Esophagus muscularis mucosa (tissue), 4 donors: Measurements from ENCODE around the gene TNFRSF25. TPM values are rescaled to one million over a fixed set of nuclear protein-coding genes. Genes with fewer than 3 reads are reported as not detected.

ENCODE experiments used
- DNase-seq: peaks from one replicate; pipeline ENCODE4 v3.0.0-alpha.2; 2017; ENCODE audit errors: extremely low spot score
- H3K27ac ChIP-seq, 4 donors: fragments of 200-600 bp; sonication (generic); replicated peaks in 1 of 4; 1 replicate in 3 of 4; 2 replicates in 1 of 4; pipeline ENCODE4 v1.5.1; 2016 to 2019; ENCODE audit warnings: mild to moderate bottlenecking in 1 of 4
- H3K27me3 ChIP-seq, 4 donors: fragments of 200-600 bp; sonication (generic); one replicate each; pipeline versions ENCODE4 v1.5.1 to v1.6.0; 2016 to 2019
- H3K36me3 ChIP-seq, 4 donors: fragments of 200-600 bp; sonication (generic); one replicate each; pipeline ENCODE4 v1.5.1; 2016 to 2019
- H3K4me1 ChIP-seq, 4 donors: fragments of 200-600 bp; sonication (generic); one replicate each; pipeline ENCODE4 v1.5.1; 2016 to 2019
- H3K4me3 ChIP-seq, 4 donors: fragments of 200-600 bp; sonication (generic); 1 replicate in 2 of 4; 2 replicates in 2 of 4; pipeline ENCODE4 v1.5.1; 2016 to 2019; ENCODE audit warnings: mild to moderate bottlenecking in 4 of 4, moderate library complexity in 1 of 4
- H3K9me3 ChIP-seq, 4 donors: fragments of 200-600 bp; sonication (generic); 1 replicate in 3 of 4; 2 replicates in 1 of 4; pipeline ENCODE4 v1.5.1; 2016 to 2019
- EP300 ChIP-seq: sonication (generic); formaldehyde crosslinking; IDR thresholded peaks from one replicate; pipeline ENCODE4 v1.6.1; 2017; ENCODE audit warnings: antibody characterized with exemption
- POLR2A ChIP-seq: fragments of 450-650 bp; IDR thresholded peaks from one replicate; pipeline ENCODE4 v1.6.1; 2017; ENCODE audit warnings: antibody characterized with exemption, moderate library complexity, mild to moderate bottlenecking, low read depth
- POLR2AphosphoS5 ChIP-seq, 2 donors: sonication (generic); formaldehyde crosslinking; IDR thresholded peaks; one replicate each; pipeline ENCODE4 v1.6.1; 2017; ENCODE audit warnings: antibody characterized with exemption in 2 of 2
- WGBS: methylation state at CpG from one replicate; pipeline ENCODE4 v1.1.5; 2018; 5-methylcytosine and 5-hydroxymethylcytosine counted together
- intact Hi-C: fragments of 100-400 bp; cut with DNase I; formaldehyde crosslinking; loops from one replicate; pipeline ENCODE4 v1.15.1; 2023
- total RNA-seq, 4 donors: library from RNA; depleted of rRNA; stranded (reverse); fragments of >200 nt; gene quantifications; one replicate each; pipeline versions ENCODE4 v1.1.0 to v1.2.1, GENCODE V29; 2016
- TF ChIP-seq, protein P1 (sequence below), 3 experiments: fragments of 200-600 bp in 2 of 3; fragments of 450-650 bp in 1 of 3; sonication (generic) in 2 of 3; IDR thresholded peaks; one replicate each; pipeline ENCODE4 v1.5.1; 2017 to 2019; ENCODE audit warnings: antibody characterized with exemption in 3 of 3, mild to moderate bottlenecking in 2 of 3, moderate library complexity in 1 of 3

TNFRSF25 gene
- total RNA-seq, 4 donors from 2014 or later: 2.5 to 9.1 (median 9.1) TPM

DNA sequence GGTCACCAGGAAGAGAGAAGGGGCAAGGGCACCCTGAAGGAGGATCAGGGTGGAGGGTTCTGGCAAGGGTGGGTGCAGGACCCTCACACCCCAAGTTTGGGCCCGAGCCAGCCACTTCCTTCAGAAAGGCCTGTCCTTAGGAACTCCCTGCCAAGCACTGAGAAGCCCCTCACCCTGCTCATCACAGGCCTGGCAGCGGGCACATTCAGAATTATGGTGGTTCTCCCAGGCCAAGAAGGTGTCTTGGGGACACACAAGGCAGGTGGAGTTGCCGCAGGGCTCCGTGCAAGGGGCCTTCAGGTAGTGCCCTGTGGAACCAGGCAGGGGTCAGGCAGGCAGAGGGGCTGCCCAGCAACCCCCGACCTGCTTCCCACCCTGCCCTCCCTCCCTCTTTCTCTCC, 1.1 kb downstream of the TNFRSF25 start:
- Histone ChIP-seq H3K36me3 (peaks cover 4 to 67% (median 39%) of the 10 kb centered on the region in 4 donors), H3K9me3 (no peaks in the 10 kb centered on the region), H3K4me1 (peaks cover 7 to 18% (median 13%) of the 10 kb centered on the region in 4 donors), H3K4me3 (no peak overlapping the region), H3K27me3 (peaks cover 0 to 76% (median 13%) of the 10 kb centered on the region in 4 donors), H3K27ac (no peak overlapping the region)
- intact Hi-C loops: no loop called here
- TF ChIP-seq POLR2A (no peak), EP300 (no peak), POLR2AphosphoS5 (IDR thresholded peaks at IDR 0.05) (no peak)
- TF ChIP-seq, protein P1, sequence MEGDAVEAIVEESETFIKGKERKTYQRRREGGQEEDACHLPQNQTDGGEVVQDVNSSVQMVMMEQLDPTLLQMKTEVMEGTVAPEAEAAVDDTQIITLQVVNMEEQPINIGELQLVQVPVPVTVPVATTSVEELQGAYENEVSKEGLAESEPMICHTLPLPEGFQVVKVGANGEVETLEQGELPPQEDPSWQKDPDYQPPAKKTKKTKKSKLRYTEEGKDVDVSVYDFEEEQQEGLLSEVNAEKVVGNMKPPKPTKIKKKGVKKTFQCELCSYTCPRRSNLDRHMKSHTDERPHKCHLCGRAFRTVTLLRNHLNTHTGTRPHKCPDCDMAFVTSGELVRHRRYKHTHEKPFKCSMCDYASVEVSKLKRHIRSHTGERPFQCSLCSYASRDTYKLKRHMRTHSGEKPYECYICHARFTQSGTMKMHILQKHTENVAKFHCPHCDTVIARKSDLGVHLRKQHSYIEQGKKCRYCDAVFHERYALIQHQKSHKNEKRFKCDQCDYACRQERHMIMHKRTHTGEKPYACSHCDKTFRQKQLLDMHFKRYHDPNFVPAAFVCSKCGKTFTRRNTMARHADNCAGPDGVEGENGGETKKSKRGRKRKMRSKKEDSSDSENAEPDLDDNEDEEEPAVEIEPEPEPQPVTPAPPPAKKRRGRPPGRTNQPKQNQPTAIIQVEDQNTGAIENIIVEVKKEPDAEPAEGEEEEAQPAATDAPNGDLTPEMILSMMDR (IDR thresholded peaks at IDR 0.05): no peak
- WGBS: 86% methylated on average over 5 of the region's 5 CpGs
- DNase-seq: no peak

DNA sequence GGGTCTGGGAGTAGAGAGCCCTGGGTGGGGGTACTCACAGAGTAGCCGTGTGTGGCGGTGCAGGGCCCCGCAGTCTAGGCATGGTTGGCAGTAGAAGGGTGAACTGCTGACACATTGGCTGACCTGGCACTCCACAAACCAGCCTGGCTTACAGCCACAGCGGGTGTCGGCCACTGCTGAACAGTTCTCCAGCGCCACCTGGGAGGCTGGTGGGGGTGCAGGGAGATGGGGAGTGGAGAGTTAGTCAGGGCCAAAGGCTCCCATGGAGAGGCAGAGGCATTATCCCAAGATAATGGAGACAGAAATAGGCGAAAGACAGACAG, 1.5 kb downstream of the TNFRSF25 start:
- no peak for TF ChIP-seq POLR2A
- no peak for TF ChIP-seq EP300
- no peak for TF ChIP-seq POLR2AphosphoS5 (IDR thresholded peaks at IDR 0.05)
- TF ChIP-seq, protein P1 (IDR thresholded peaks at IDR 0.05): no peak
- 94% methylated on average over 7 of the region's 7 CpGs for WGBS
- H3K27ac ChIP-seq: no peak overlapping the region
- no peak overlapping the region for H3K4me3 ChIP-seq
- H3K36me3 ChIP-seq: peaks cover 4 to 62% (median 35%) of the 10 kb centered on the region in 4 donors
- no peaks in the 10 kb centered on the region for H3K9me3 ChIP-seq
- H3K27me3 ChIP-seq: peaks cover 0 to 81% (median 14%) of the 10 kb centered on the region in 4 donors
- intact Hi-C loops: no loop called here
- H3K4me1 ChIP-seq: peaks cover 7 to 20% (median 14%) of the 10 kb centered on the region in 4 donors
- DNase-seq: no peak

DNA sequence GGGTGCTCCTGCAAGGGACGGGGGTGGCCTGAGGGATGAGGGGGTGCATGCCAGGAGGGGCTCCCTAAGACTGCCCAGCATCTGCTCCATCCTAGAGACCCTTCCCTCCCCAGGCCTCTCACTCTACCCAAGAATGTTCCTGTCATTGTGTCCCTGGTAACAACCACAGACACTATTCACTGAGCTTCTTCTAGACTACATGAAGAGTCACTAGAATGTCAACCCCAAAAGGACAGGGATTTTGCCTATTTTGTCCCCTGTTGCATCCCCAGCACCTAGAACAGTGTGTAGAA, 2.9 kb downstream of the TNFRSF25 start:
- no peak overlapping the region for H3K27ac ChIP-seq
- H3K36me3 ChIP-seq: peaks cover 0 to 48% (median 21%) of the 10 kb centered on the region in 4 donors
- peaks cover 7 to 20% (median 14%) of the 10 kb centered on the region in 4 donors for H3K4me1 ChIP-seq
- intact Hi-C loops: no loop called here
- no CpG with 5 or more reads among the region's 1 CpG for WGBS
- DNase-seq: no peak
- no peak overlapping the region for H3K4me3 ChIP-seq
- H3K27me3 ChIP-seq: peaks cover 0 to 91% (median 14%) of the 10 kb centered on the region in 4 donors
- H3K9me3 ChIP-seq: no peaks in the 10 kb centered on the region
- TF ChIP-seq EP300 (no peak), POLR2AphosphoS5 (IDR thresholded peaks at IDR 0.05) (no peak), POLR2A (no peak)
- TF ChIP-seq, protein P1 (IDR thresholded peaks at IDR 0.05): no peak

DNA sequence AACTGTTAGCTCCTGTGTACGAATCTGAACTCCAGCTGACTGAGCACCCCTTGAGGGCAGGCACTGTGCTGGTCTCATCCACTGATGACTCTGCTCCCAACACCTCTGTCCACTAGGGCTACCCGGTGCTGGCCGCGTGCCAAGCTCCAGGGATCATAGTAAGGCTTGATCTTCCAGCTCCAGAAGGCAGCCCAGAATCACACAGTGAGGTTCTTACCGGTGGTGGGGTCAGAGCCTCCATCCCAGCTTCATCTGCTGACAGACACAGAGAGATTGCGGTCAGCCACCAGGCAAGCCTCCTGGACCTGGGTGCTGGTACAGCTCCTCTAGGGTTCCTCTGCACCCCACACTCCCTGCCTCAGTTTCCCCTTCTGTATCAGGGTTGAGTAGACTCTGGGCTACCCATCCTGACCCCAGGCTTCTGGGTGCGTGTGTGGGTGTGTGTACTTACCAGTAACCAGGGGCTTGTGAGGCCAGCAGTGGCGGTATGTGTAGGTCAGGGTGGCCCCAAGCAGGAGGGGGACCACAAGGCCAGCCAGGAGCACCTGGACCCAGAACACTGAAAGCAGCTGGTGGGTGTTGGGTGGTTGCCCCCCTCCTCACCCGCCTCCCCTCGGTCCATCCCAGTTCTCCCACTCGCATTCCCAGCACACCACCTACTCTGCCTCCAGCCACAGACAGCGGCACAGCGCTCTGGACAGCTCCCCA, 3.4 kb downstream of the TNFRSF25 start:
- no peak for DNase-seq
- Histone ChIP-seq H3K4me1 (peaks cover 7 to 20% (median 14%) of the 10 kb centered on the region in 4 donors), H3K27me3 (peaks cover 0 to 86% (median 14%) of the 10 kb centered on the region in 4 donors), H3K4me3 (no peak overlapping the region), H3K27ac (no peak overlapping the region), H3K36me3 (peaks cover 0 to 43% (median 16%) of the 10 kb centered on the region in 4 donors), H3K9me3 (no peaks in the 10 kb centered on the region)
- WGBS: 81% methylated on average over 10 of the region's 13 CpGs
- TF ChIP-seq, protein P1 (IDR thresholded peaks at IDR 0.05): no peak
- TF ChIP-seq POLR2A (no peak), POLR2AphosphoS5 (IDR thresholded peaks at IDR 0.05) (no peak)
- intact Hi-C loops: no loop called here
